ENCODE data around the gene GRM7. TPM values are rescaled to one million over a fixed set of nuclear protein-coding genes. Genes with fewer than 3 reads are reported as not detected.

Gene GRM7
- total and polyA plus RNA-seq, 4 donors, result 0.08 to 0.33 TPM; not detected in 2

DNA sequence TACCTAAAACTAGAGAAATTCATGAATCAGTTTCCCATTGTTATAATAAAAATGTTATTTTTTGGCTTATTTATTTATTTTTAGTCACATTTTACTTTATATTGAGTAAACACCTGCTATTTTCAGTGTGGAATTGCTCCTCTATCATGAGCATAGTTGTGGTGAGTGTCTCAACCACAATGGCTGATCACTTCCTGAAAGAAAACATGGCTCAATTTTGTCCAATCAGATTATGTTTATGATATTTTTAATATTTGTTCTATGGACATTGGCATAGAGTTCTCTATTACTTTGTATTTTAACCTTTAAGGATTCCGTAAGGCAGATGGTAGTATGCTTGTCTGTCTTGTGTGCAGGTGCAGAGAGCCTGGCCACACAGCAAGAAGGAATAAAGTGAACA is 16.2 kb upstream of the GRM7 start:
- no peaks in the 10 kb centered on the region for H3K9me3 ChIP-seq (ENCODE audit: control insufficient read depth in 4 of 4, low read length in 3 of 4)
- H3K4me3 ChIP-seq (ENCODE audit: low read depth in 1 of 3, low read length in 3 of 3), result no peak overlapping the region
- DNase-seq (ENCODE audit: low spot score), result no peak
- H3K27ac ChIP-seq (ENCODE audit: low read depth in 1 of 2, low read length in 2 of 2), result no peak overlapping the region
- TF ChIP-seq, protein P1, sequence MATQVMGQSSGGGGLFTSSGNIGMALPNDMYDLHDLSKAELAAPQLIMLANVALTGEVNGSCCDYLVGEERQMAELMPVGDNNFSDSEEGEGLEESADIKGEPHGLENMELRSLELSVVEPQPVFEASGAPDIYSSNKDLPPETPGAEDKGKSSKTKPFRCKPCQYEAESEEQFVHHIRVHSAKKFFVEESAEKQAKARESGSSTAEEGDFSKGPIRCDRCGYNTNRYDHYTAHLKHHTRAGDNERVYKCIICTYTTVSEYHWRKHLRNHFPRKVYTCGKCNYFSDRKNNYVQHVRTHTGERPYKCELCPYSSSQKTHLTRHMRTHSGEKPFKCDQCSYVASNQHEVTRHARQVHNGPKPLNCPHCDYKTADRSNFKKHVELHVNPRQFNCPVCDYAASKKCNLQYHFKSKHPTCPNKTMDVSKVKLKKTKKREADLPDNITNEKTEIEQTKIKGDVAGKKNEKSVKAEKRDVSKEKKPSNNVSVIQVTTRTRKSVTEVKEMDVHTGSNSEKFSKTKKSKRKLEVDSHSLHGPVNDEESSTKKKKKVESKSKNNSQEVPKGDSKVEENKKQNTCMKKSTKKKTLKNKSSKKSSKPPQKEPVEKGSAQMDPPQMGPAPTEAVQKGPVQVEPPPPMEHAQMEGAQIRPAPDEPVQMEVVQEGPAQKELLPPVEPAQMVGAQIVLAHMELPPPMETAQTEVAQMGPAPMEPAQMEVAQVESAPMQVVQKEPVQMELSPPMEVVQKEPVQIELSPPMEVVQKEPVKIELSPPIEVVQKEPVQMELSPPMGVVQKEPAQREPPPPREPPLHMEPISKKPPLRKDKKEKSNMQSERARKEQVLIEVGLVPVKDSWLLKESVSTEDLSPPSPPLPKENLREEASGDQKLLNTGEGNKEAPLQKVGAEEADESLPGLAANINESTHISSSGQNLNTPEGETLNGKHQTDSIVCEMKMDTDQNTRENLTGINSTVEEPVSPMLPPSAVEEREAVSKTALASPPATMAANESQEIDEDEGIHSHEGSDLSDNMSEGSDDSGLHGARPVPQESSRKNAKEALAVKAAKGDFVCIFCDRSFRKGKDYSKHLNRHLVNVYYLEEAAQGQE (IDR thresholded peaks at IDR 0.05), result no peak
- no peak for TF ChIP-seq HNF4G (IDR thresholded peaks at IDR 0.05)
- no peak for TF ChIP-seq RAD21 (IDR thresholded peaks at IDR 0.05)
- no peak for TF ChIP-seq JUND (IDR thresholded peaks at IDR 0.05)
- no peak overlapping the region for H3K9ac ChIP-seq (ENCODE audit: low read depth in 1 of 2, low read length in 2 of 2)
- H3K27me3 ChIP-seq (ENCODE audit: control insufficient read depth in 4 of 4, insufficient read depth in 4 of 4, low read length in 3 of 4), result no peaks in the 10 kb centered on the region
- WGBS, result 82% methylated on average over 1 of the region's 1 CpG
- no peaks in the 10 kb centered on the region for H3K36me3 ChIP-seq (ENCODE audit: control insufficient read depth in 4 of 4, insufficient read depth in 3 of 4, low read depth in 1 of 4, low read length in 3 of 4)
- H3K4me1 ChIP-seq (ENCODE audit: control insufficient read depth in 4 of 4, insufficient read depth in 4 of 4, low read length in 3 of 4), result no peaks in the 10 kb centered on the region

DNA sequence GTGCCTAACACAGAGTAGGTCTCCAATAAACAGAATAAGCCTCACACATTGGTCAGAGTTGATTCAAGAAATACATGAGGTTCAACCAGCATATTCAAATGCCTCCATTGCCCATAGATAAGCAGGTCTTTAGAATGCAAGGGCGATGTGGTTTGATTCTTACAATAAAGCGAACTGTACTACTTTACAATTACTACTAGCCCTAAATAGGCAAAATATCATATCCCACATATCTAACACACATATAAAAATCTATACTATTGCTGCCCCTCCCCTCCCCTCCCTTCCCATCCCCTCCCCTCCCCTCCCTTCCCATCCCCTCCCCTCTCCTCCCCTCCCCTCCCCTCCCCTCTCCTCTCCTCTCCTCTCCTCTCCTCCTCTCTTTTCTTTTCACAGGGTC is 6.7 kb upstream of the GRM7 start:
- Histone ChIP-seq H3K27ac (ENCODE audit: low read depth in 1 of 2, low read length in 2 of 2) (no peak overlapping the region), H3K36me3 (ENCODE audit: control insufficient read depth in 4 of 4, insufficient read depth in 3 of 4, low read depth in 1 of 4, low read length in 3 of 4) (no peaks in the 10 kb centered on the region), H3K9me3 (ENCODE audit: control insufficient read depth in 4 of 4, low read length in 3 of 4) (no peaks in the 10 kb centered on the region), H3K4me1 (ENCODE audit: control insufficient read depth in 4 of 4, insufficient read depth in 4 of 4, low read length in 3 of 4) (no peaks in the 10 kb centered on the region), H3K27me3 (ENCODE audit: control insufficient read depth in 4 of 4, insufficient read depth in 4 of 4, low read length in 3 of 4) (peaks cover 0 to 3% (median 0%) of the 10 kb centered on the region in 4 donors), H3K9ac (ENCODE audit: low read depth in 1 of 2, low read length in 2 of 2) (no peak overlapping the region), H3K4me3 (ENCODE audit: low read depth in 1 of 3, low read length in 3 of 3) (no peak overlapping the region)
- TF ChIP-seq NR2F2 (IDR thresholded peaks at IDR 0.05) (no peak), JUND (IDR thresholded peaks at IDR 0.05) (no peak), TAF1 (conservative IDR thresholded peaks at IDR 0.05) (no peak), FOXA1 (IDR thresholded peaks at IDR 0.05) (no peak), YY1 (IDR thresholded peaks at IDR 0.05) (no peak), RAD21 (IDR thresholded peaks at IDR 0.05) (no peak), GABPA (IDR thresholded peaks at IDR 0.05 in 1 of 2, conservative IDR thresholded peaks at IDR 0.05 in 1 of 2) (no peak)
- TF ChIP-seq, protein P2, sequence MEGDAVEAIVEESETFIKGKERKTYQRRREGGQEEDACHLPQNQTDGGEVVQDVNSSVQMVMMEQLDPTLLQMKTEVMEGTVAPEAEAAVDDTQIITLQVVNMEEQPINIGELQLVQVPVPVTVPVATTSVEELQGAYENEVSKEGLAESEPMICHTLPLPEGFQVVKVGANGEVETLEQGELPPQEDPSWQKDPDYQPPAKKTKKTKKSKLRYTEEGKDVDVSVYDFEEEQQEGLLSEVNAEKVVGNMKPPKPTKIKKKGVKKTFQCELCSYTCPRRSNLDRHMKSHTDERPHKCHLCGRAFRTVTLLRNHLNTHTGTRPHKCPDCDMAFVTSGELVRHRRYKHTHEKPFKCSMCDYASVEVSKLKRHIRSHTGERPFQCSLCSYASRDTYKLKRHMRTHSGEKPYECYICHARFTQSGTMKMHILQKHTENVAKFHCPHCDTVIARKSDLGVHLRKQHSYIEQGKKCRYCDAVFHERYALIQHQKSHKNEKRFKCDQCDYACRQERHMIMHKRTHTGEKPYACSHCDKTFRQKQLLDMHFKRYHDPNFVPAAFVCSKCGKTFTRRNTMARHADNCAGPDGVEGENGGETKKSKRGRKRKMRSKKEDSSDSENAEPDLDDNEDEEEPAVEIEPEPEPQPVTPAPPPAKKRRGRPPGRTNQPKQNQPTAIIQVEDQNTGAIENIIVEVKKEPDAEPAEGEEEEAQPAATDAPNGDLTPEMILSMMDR (IDR thresholded peaks at IDR 0.05; ENCODE audit: low read depth, low read length, missing input control), result no peak
- TF ChIP-seq, protein P3, sequence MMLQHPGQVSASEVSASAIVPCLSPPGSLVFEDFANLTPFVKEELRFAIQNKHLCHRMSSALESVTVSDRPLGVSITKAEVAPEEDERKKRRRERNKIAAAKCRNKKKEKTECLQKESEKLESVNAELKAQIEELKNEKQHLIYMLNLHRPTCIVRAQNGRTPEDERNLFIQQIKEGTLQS (IDR thresholded peaks at IDR 0.05), result no peak
- TF ChIP-seq, protein P1 (IDR thresholded peaks at IDR 0.05), result no peak
- TF ChIP-seq, protein P4, sequence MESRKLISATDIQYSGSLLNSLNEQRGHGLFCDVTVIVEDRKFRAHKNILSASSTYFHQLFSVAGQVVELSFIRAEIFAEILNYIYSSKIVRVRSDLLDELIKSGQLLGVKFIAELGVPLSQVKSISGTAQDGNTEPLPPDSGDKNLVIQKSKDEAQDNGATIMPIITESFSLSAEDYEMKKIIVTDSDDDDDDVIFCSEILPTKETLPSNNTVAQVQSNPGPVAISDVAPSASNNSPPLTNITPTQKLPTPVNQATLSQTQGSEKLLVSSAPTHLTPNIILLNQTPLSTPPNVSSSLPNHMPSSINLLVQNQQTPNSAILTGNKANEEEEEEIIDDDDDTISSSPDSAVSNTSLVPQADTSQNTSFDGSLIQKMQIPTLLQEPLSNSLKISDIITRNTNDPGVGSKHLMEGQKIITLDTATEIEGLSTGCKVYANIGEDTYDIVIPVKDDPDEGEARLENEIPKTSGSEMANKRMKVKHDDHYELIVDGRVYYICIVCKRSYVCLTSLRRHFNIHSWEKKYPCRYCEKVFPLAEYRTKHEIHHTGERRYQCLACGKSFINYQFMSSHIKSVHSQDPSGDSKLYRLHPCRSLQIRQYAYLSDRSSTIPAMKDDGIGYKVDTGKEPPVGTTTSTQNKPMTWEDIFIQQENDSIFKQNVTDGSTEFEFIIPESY (IDR thresholded peaks at IDR 0.05), result no peak
- TF ChIP-seq, protein P5, sequence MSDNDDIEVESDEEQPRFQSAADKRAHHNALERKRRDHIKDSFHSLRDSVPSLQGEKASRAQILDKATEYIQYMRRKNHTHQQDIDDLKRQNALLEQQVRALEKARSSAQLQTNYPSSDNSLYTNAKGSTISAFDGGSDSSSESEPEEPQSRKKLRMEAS (IDR thresholded peaks at IDR 0.05), result no peak
- DNase-seq (ENCODE audit: low spot score), result no peak
- WGBS, result 84% methylated on average over 2 of the region's 2 CpGs

All from liver (tissue), 9 donors.